ENCODE results near the gene IPO13.
A peak's percentile ranks its signal among the peaks of the same experiment; 100 is the strongest.

IPO13 gene

GRCh38 chr1:43946236-43947060 is at the start of gene IPO13:
Gene IPO13 (plus strand): TSS chr1:43946950. CDS start chr1:43947601, 651 bp downstream.
- peak; percentile 88 for DNase-seq (ENCODE audit: low read depth)

GRCh38 chr1:43898981-43899380 is 47.8 kb upstream of the IPO13 start:
- no peak for DNase-seq (ENCODE audit: low read depth)

- no peak for DNase-seq (ENCODE audit: low read depth)
Measured at GRCh38 chr1:43900386-43900785, 46.4 kb upstream of the IPO13 start.

GRCh38 chr1:43901196-43901961 is 45.4 kb upstream of the IPO13 start:
- no peak for DNase-seq (ENCODE audit: low read depth)

GRCh38 chr1:43902058-43902831 is 44.5 kb upstream of the IPO13 start:
- DNase-seq (ENCODE audit: low read depth): no peak

- no peak for DNase-seq (ENCODE audit: low read depth)
Measured at GRCh38 chr1:43904660-43905551, 41.8 kb upstream of the IPO13 start.

GRCh38 chr1:43908226-43908625 is 38.5 kb upstream of the IPO13 start:
- DNase-seq (ENCODE audit: low read depth): no peak

GRCh38 chr1:43908858-43909257 is 37.9 kb upstream of the IPO13 start:
- no peak for DNase-seq (ENCODE audit: low read depth)

GRCh38 chr1:43910343-43910742 is 36.4 kb upstream of the IPO13 start:
- no peak for DNase-seq (ENCODE audit: low read depth)

GRCh38 chr1:43912607-43913006 is 34.1 kb upstream of the IPO13 start:
- DNase-seq (ENCODE audit: low read depth): no peak

GRCh38 chr1:43913051-43913501 is 33.7 kb upstream of the IPO13 start:
- no peak for DNase-seq (ENCODE audit: low read depth)

- no peak for DNase-seq (ENCODE audit: low read depth)
Measured at GRCh38 chr1:43913666-43914360, 32.9 kb upstream of the IPO13 start.

- no peak for DNase-seq (ENCODE audit: low read depth)
Measured at GRCh38 chr1:43914576-43915525, 31.9 kb upstream of the IPO13 start.

GRCh38 chr1:43919906-43920305 is 26.8 kb upstream of the IPO13 start:
- DNase-seq (ENCODE audit: low read depth): no peak

- no peak for DNase-seq (ENCODE audit: low read depth)
Measured at GRCh38 chr1:43921022-43921421, 25.7 kb upstream of the IPO13 start.

- DNase-seq (ENCODE audit: low read depth): no peak
Measured at GRCh38 chr1:43924516-43924915, 22.2 kb upstream of the IPO13 start.

- DNase-seq (ENCODE audit: low read depth): no peak
Measured at GRCh38 chr1:43925846-43926245, 20.9 kb upstream of the IPO13 start.

GRCh38 chr1:43930168-43930948 is 16.4 kb upstream of the IPO13 start:
- DNase-seq (ENCODE audit: low read depth): no peak

GRCh38 chr1:43930949-43931275 is 15.8 kb upstream of the IPO13 start:
- DNase-seq (ENCODE audit: low read depth): no peak
